ENCODE results near the gene FOXP4.

Gene FOXP4

GRCh38 chr6:41563060-41563776, 17.0 kb downstream of the FOXP4 start:
- no peak for DNase-seq (ENCODE audit: low read depth in 2 of 2)

DNA sequence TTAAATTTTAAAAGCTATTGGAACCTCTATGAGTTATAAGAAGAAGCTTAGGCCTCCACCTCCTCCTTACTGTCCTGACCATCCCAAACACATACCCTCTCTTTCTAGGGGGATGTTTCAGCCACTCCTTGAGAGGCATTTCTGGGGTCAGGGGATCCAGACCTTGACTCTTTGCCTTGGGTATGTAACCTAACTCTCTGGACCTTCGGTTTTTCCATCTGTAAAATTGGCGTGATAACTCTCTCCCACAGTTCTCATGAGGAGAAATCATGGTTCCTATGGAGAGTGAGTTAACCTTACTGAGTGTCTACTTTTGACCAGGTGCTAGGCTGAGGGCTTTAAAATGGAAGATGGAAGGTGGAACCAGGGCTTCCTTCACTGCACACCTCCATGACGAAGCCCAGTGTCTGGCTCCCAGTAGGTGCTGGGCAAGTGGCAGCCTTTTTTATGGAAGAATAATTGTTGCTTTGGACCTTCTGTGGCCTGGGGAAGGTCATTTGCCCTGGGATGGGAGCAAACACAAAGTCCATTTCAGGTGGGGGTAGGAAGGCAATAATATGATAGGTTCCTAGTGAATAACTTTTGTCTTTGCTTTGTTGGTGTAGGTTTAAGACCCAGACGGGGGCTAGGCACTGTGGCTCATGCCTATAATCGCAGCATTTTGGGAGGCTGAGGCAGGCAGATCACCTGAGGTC, 18.4 kb downstream of the FOXP4 start:
- no peak for DNase-seq (ENCODE audit: low read depth in 2 of 2)

GRCh38 chr6:41565701-41566100, 19.5 kb downstream of the FOXP4 start:
- DNase-seq (ENCODE audit: low read depth in 2 of 2): no peak

DNA sequence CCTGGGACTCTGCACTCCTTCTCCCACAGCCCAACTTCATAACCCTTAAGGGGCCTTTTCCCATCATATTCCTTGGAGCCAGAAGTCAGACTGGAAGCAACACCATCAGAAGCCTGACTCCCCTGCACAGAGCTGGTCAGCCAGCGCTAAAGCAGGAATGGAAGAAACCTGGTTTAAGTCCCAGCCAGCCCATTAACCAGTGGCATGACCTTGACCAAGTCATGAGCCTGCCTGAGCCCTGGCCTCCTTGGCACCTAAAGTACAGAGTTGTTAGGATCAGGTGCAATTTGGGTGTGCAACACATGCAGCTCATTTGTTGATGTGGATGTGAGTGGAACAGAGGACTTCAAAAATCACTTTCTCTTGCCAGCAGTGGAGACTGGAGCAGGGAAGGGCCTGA, 20.8 kb downstream of the FOXP4 start:
- DNase-seq (ENCODE audit: low read depth in 2 of 2): no peak

DNA sequence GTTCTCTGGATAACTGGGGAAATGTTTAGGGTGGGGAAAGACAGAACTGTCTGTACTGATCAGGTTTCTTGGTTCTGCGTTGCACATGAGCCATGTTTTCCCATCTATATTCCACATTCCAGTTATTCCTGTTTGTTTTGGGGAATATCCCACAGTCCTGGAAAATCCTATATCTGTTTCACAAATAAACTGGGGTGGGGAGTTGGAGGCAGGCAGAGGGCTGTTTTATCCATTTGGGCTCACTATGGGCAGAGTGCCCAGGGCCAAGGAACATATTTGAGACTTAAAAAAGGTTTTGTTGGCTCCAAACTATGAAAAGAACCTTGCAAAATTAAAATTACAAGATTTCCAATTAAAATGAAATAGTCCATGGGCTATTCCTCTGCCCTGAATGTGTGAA, 21.5 kb downstream of the FOXP4 start:
- DNase-seq (ENCODE audit: low read depth in 2 of 2): no peak

DNA sequence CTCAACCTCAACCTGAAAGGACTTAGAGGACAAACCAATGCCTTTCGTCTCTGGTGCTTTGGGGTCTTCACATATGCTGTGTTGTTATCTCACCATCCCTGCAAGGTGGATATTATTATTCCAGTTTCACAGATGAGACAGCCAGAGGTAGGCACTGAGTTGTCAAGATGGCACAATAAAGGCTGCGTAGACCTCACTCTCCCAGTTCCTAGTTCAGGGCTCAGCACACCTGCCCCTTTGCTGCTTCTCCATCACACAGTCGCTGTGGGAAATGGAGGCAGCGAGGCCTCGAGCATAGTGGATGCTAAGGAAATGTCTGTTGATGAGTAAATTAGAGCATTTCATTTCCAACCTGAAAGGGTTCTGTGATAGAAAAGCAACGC, 22.0 kb downstream of the FOXP4 start:
- no peak for DNase-seq (ENCODE audit: low read depth in 2 of 2)

GRCh38 chr6:41568585-41569384, 22.6 kb downstream of the FOXP4 start:
- no peak for DNase-seq (ENCODE audit: low read depth in 2 of 2)

GRCh38 chr6:41570259-41570615, 24.1 kb downstream of the FOXP4 start:
- no peak for DNase-seq (ENCODE audit: low read depth in 2 of 2)

DNA sequence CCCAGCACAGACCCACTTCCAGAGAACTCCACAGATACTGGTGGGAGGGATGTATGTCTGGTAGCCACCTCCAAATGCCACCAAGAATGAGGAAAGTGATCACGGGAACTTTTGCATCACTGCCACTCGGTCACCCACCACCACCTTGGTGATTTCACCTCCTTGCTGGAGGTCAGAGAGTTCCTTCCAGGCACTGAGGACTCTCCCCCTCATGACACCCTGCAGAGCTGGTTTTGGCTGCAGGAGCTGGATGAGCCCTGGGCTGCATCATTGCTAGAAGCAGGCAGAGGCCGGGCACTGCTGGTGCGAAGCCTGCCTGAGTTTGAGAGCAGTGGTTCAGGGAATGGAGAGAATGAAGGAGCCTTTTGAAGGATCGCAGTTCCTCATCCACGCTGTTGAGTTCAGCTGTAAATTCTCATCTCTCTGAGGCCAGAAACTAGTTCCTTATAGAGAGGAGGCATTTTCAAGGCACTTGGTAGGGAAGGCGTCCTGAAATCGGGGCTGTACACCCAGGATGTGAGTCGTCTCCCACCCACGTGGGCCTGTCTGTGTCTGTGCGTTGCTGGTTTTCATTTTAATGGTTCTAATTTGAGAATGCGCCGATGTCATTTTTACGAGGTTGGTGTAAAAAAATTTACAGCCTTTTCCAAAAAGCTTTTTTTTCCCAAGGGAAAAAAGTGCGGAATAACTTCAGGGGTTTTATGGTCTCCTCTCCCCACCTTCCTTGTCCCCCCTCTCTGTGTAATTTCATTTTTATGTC, 25.0 kb downstream of the FOXP4 start:
- peak; percentile 22 to 28 for DNase-seq (ENCODE audit: low read depth in 2 of 2)

DNA sequence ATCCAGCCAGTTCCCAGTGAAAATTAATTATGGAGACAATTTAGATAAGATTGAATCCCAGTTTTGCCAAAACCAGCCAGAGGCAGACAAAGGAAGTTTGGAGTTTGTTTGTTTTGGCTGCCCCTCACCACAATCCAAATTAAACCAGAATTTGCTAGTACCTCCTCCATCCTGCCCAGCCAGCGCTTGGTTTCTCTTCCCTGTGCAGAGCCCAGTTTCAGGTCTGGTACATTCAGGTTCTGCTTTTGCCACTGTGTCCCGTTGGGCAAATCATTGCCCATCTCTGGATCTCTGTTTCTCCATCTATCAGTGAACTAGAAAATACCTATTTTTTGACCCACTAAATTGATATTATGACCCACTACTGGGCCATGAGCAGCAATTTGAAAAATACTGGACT, 26.4 kb downstream of the FOXP4 start:
- no peak for DNase-seq (ENCODE audit: low read depth in 2 of 2)

DNA sequence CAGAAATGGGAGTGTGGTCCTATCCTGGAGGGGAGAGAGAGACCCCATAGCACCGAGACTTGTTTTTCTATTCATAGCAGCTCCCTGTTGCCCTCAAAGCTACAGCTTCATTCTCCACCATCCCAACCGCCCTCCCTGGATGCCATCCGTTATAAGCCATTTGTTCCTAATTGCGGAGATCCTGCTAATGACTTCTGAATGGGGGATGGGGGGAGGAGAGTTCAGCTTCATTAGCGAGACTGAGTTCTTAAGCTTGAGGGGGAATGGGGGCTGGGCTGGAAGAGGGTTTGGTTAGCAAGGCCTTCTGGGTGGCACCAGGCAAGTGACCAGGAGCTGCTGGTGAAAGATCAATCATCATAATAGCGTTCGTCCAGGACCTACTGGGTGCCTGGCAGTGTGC, 27.1 kb downstream of the FOXP4 start:
- no peak for DNase-seq (ENCODE audit: low read depth in 2 of 2)

DNA sequence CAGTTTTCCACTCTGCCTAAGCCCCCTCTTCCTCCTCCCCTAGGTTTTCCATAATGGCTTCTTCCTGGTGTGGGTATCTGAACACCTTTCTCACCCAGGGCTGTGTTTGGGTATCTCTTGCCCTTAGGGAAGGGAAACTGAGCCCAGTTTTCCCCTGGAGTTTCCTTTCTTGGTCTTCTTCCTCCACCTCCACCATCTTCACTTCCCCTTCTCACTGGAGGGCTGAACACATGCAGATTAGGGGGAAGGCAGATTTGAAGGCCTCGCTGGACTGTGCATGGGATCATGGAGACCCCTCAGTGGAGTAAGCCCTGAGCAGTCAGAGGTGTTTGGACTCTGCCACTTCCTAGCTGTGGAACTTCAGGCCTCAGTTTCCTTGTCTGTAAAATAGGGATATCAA, 27.8 kb downstream of the FOXP4 start:
- no peak for DNase-seq (ENCODE audit: low read depth in 2 of 2)

DNA sequence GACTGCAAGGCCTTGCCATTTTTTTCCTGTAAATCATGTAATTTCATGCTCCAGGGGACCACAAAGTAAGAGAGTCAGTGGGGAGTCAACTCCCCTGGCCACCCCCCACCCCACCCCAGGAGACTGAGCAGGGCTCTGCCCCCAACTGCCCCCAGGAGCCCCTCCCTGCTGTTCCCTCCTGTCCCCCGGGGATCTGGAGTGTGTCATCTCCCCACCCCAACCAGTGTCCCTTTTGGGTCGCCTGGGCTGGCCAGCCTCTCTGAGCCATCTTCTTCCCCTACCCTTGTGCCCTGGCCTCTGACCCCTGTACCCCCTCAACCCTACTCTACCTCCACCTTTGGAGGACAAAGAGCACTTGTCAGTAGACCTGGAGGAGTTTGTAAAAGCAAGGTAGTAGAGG, 29.4 kb downstream of the FOXP4 start:
- no peak for DNase-seq (ENCODE audit: low read depth in 2 of 2)

DNA sequence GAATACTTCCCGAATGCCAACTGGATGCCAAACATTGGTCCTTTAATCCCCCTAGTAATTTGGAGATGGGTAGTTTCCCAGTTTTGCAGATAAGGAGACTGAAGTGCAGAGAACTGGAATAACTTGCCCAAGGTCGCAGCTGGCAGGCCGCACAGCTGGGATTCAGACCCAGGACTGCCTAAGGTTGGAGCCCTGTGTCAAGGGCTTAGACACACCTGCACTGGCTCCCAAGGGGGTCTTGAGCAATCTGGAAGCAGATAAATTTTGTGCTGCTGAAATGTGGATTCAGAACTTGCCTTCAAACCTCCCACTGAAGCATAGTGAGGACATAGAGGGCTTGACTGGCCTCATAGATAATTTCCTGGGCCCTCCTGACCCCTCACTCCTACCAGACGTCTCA, 30.5 kb downstream of the FOXP4 start:
- DNase-seq (ENCODE audit: low read depth in 2 of 2): no peak

DNA sequence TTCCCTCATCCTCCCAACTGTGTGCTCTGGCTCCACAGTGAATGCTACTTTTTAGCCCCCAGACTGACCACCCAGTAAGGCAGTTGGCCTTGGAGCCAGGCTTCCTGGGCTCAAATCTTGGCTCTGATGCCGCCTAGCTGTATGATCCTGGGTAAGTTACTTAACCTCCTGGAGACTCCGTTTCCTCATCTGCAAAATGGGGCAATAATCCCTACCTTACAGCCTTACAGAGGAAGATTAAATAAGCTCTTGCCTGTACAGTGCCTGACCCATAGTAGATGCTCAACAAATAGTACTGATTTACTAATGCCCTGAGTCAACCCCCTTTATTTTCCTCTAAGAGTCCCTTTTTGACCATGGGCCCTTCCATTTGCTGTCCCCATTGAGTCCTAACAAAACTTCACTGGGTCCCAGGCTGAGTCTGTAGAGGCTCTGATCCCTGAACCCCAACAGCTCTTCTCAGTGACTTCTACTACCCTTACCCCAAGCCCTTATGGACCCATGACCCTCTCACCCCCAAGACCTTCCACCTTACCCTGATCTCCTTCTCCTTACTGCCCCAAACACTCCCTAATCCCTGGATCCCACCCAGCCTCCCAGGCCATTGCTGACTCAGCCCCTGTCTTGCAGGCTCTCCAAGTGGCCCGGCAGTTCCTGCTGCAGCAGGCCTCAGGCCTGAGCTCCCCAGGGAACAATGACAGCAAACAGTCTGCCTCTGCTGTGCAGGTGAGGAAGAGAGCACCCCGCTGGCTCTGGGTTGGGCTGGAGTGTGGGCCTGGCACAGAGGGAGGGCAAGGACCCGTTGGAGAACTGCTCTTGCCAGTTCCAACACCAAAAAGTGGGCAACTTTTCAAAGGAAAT, 31.4 kb downstream of the FOXP4 start:
- DNase-seq (ENCODE audit: low read depth in 2 of 2): no peak

DNA sequence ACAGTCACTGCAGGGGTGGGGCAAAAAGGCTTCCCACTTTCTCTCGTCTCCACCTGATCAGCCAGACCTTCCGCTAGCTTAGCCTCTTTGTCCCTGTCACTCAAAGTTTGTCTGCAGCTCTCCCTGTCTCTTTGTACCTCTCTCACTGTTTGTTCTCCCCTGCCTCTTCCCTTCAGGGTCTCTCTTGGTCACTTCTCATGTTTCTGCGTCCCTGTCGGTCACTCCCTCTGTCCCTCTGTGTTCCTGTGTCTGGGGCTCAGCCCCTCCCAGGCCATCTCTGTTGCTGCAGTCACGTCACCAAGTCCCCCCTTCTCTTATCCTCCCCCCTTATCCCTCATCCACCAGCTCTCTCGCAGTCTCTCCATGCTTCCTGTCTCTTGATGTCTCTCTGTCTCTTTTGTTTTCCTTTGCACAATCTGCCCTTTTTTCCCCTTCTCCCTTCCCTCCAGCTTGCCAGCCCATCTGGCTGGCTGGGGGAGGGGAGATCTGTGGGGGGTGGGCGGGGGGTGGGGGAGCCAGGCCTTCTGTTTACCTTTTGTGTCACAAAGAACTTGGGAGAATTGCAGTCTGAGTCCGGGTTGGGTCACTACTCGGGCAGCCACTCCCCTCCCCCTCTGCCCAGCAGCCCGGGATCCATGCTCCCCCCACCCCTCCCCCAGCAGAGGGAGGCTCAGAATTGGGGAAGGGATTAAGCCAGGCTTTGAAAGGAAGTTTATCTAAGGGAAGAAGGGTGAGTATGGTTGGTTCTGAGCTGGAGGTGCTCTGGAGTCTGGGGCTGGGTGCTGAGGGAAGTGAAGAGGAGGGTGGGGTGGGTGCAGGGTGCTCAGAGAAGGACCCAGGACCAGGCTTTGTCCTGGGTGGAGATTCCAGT, 32.3 kb downstream of the FOXP4 start:
- DNase-seq (ENCODE audit: low read depth in 2 of 2): peak in 1 of 2 experiments; percentile 8

DNA sequence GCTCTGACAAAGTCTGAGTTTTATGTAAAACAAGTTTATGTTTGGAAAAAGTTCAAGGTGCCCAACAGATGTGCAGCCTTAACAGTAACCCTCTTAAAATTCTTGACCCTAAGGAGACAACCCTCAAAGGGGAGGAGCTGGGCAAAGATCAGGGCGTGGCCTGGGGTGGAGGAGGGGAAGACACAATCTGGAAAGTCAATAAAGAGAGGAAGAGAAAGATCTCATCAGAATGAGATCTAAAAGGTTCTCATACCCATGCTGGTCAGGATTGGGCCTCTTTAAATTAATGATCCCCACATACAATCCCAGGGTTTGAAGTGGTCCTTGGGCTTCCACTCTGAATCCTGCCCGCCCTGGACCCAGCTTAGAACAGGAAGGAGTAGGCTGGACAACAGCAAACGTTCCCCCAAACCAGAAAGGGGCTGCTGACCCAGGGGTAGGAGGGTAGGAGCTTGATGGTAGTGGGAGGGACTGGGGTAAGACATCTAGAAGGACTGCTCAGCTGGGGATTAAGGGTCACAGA, 33.0 kb downstream of the FOXP4 start:
- peak in 1 of 2 experiments; percentile 8 for DNase-seq (ENCODE audit: low read depth in 2 of 2)

DNA sequence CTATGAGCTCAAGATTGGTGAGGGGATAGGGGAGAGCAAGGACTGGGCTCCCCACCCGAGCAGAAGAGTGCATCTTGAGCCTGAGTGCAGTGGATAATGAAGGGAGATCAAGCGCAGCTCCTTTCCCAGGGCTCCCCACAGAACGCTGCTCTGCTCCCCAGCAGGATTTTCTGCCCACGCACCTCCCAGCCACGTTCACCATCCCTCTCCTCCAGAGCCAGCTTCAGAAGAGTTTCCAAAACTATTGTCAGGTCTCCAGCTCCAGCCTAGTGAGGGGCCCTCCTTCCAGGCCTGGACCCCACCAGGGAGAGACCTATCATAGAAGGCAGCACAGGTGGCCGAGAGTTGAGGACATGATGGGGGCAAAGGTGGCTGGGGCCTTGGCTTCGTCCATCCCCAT, 34.5 kb downstream of the FOXP4 start:
- no peak for DNase-seq (ENCODE audit: low read depth in 2 of 2)

GRCh38 chr6:41581381-41581991, 35.3 kb downstream of the FOXP4 start:
- DNase-seq (ENCODE audit: low read depth in 2 of 2): peak; percentile 38 to 39

Measured in fibroblast of skin of left quadriceps (primary cell).